Hematopoietic multipotent progenitor cell treated with erythropoietin and hydrocortisone succinate and interleukin-3 and kit ligand, for 17 days (in vitro differentiated cells): Measurements from ENCODE around the gene FBXO42.
"Not testable (repeated sequence)": the region's sequence is repeated elsewhere in the genome, so short reads cannot be mapped to it uniquely, and the experiment has no call there.

Experiments used
- DNase-seq: peaks from one replicate; pipeline ENCODE4 v3.0.0-alpha.2; 2015; ENCODE audit warnings: low spot score

Gene FBXO42

DNA sequence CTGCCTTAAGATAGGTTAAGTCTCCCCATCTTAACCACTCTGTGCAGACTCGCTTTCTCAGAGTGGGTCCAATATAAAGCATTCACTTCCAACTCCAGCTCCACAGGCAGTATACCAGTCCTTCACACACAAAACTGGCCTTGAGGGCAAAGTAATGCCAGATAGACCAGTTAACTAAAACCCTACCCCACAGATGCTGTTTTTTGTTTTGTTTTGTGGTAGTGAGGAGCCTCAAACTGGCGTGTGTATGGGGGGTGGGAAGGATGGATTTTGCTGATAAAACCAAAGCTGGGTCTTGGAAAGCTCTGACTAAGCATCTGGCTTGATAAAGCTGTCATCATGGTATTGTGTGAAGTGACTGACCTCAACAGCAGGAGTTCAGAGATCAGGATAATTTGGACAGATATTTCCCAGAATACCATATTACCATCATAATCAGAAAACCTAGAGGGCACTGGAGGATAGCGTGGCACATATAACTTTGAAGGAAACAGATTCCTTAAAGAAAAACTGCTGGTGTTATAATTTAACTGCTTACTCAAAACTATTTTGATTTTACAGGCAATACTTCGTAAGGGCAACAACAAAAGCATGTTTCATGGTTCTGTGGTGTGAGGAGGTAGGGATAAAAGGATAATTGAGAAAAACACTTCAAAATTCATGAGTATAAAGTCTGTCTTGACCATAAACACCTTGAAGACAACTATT is 85.7 kb downstream of the FBXO42 start:
- DNase-seq, result no peak

DNA sequence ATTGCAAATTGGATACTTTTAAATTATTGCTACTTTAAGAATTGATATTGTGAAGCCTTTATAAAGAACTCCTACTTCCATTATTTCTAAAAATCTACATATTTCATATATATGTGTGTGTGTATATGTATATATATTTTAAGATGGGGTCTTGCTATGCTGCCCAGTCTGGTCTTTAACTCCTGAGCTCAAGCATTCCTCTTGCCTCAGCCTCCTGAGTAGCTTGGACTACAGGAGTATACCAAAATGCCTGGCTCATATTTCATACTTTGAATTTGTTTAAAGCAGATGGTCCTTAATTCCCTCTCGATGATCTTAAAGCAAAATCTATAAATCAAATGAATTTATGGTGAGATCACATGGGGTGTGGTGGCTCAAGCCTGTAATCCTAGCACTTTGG is 90.2 kb downstream of the FBXO42 start:
- no peak for DNase-seq

DNA sequence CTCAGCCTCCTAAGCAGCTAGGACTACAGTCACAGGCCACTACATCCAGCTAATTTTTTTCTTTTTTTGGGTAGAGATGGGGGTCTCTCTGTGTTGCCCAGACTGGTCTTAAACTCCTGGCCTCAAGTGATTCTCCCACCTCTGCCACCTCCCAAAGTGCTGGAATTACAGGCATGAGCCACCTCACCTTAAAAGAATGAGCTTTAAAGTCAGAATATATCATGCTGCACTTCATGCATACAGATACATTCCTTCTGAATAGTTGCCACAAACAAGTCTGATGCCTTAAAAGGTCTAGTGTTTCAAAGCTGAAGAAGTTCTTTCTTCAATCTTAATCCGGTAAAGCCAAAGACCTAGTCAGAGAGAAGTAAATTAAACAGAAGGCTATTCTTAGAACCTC is 91.5 kb downstream of the FBXO42 start:
- no peak for DNase-seq

DNA sequence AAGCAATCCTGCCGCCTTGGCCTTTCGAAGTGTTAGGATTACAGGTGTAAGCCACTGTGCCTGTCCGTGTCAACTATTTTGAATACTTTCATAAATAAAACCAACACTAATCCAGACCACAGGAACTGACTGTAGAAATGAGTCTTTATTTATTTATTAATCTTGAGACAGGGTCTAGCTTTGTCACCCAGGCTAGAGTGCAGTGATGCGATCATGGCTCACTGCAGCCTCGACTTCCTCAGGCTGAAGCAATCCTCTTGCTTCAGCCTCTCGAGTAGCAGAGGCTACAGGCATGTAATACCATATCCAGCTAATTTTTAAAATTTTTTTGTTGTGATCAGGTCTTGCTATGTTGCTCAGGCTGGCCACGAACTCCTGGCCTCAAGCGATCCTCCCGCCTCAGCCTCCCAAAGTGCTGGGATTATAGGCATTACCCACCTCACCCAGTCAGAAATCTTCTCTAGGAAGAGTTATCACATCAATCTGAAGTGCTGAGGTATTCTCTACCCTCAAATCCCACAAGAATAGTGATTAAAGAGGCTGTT is 93.6 kb downstream of the FBXO42 start:
- no peak for DNase-seq

DNA sequence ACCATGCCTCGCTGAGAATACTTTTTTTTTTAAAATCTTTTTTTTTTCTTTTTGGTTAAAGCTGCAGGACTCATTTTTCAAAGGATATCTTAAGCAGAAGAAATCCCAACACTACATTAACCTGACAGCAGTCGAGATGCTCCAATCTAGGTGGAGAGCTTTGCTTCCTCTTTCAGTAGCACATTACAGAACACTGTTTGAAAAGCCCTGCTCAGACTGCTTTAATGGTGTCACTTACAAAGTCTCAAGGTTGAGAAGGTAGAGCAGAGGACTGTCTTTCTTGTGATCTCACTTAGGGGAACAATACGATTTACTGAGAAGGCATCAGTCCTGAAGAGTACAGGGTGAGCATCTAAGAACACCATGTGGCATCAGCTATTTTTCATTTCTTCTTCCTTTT is 94.3 kb downstream of the FBXO42 start:
- DNase-seq, result no peak

DNA sequence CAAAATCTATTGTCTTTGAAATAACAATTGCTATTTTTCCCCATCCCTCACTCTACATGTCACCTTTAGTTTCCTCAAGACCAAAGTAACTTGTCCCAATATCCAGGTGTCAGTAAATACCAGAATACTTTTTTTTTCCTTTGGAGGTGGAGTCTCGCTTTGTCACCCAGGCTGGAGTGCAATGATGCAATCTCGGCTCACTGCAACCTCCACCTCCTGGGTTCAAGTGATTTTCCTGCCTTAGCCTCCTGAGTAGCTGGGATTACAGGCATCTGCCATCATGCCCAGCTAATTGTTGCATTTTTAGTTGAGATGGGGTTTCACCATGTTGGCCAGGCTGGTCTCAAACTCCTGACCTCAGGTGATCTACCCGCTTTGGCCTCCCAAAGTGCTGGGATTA is 94.7 kb downstream of the FBXO42 start:
- not testable (repeated sequence) for DNase-seq

DNA sequence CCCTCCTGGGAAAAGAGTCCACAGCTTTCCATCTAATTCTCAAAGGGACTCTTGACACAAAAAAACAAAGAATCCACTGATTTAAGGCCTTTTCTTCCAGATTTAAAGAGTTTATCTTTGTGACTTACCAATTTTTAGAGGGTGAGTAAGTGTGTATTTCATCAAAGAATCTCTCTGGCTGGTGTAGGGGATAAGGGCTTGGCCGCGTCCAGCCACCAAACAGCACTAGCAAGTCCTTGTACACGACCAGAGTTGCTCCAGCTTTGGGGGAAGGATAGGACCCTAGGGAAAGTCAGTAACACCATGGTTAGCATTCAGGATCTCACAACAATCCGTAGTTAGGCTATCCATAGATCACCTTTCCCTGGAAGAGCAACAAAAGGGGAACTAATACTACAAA is 95.8 kb downstream of the FBXO42 start:
- no peak for DNase-seq

DNA sequence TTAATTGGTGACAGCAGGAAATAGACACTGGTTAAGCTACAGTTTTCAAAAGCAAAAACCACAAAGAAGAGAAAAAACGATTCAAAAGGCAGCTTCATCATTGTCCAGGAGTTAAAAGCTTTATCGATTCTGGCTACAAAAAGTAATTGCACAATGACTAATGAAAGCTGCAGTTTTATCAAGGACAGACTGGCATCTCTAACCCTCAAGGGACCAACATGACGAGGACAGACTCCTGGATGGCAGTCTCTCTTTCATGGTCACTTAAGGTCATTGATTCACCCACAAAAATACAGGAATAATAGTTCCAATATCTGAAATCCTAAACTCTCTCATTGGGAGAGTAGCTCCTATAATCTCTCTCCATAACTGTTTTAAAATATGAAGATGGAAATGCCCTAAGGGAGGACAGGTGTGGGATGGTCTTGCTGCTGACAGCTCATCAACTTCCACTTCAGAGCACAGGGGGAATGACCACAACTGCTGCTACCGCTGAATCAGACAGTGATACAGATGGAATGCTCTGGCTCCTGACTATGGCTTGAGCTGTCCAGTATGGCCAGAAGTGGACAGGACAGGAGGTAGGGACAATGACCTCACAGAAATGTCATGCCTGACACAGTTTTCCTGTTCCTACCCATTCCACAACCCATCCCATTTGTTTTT is 97.9 kb downstream of the FBXO42 start:
- no peak for DNase-seq

DNA sequence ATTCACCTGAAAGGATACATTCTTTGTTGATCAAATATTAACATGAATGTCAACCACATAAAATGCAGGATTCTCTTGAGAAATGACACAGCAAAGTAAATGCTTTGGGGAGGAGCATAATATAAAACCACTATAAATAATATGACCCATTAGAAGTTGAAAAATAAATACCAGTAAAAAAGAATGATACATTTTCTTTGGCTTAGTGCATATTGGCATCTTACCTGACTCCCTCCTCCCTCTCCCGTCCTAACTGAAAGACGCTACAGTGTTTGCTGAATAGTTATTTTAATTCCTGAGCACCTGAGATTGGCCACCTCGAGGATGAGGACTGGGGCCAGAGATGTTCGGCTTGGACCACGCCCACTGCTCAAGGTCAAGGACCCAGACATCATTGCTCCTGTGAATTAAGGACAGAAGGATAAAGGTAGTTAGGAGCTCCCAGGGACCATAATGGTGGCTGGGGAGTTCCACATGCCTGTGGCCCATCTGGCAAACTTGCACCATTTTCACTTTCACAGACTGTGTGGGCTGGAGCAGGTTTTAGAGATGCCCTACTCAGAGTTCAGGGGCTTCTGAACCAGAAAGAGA is 98.9 kb downstream of the FBXO42 start:
- no peak for DNase-seq

DNA sequence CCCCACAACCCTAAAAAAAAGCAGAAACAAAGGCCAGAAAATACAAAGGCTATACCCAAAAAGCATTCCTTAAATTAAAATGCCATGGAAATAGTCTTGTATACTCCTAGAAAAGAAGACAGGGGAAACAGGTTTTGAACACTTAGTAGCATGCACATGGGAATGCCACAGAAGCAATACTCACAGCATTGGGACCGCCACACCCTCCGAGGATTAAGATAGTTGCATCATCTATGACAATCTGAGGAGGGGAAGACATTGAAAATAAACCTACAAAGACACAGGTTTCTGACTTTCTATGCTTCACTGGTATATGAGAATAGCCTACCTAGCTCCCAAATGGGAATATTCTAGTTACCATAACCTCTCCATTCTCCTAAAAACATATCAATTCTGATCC is 99.4 kb downstream of the FBXO42 start:
- DNase-seq, result no peak

DNA sequence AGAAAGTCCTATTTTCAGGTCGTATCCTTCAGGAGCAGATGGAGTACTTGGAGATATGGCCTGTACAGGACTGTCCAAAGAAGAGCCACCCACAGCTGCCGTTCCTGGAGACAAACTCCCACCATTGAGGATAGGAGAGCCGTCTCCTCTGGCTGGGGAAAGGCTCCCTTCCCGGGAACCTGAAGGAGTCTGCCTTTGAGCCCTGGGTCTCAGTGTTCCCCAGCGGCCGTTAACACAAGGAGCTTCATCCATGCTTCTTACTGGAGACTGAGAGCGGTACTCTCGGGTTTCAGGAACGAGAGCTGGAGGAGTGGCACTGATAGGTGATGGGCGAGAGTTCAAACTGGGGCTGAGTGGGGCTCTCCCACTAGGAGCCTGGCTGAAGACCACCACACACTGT is 100.9 kb downstream of the FBXO42 start:
- DNase-seq, result no peak

DNA sequence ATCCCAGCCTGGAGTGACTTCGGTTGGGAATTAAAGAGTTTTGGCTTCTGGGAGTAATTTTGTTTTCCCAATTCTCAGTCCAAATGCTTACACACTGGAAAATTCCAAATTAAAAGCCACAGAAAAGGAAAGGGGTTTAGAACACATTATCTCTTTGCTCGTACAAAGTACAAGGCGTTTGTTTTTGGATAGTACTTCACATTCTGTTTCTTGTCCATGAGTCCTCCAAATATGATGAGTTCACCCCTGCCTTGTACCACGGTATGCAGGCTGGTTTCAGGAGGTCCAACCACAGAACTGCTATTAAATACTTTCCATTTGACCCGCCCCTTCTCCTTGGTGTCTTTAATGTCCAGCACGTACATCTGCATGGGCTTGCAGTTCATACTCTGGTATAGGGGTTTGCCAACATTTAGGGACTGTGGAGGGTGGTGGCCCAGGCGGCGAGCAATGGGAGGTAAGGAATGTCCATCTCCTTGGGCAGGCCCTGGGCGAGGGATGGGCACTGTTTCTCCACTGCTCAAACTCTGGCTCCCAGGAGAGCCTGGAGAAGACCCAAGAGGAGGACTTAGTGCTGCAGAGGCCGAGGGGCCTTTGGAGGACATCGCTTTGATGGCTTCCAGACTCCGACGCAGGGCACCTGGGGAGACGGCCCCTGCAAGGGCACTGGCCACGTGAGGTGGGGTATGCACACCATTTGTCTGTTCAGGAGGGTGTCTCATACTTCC is 101.6 kb downstream of the FBXO42 start:
- no peak for DNase-seq

DNA sequence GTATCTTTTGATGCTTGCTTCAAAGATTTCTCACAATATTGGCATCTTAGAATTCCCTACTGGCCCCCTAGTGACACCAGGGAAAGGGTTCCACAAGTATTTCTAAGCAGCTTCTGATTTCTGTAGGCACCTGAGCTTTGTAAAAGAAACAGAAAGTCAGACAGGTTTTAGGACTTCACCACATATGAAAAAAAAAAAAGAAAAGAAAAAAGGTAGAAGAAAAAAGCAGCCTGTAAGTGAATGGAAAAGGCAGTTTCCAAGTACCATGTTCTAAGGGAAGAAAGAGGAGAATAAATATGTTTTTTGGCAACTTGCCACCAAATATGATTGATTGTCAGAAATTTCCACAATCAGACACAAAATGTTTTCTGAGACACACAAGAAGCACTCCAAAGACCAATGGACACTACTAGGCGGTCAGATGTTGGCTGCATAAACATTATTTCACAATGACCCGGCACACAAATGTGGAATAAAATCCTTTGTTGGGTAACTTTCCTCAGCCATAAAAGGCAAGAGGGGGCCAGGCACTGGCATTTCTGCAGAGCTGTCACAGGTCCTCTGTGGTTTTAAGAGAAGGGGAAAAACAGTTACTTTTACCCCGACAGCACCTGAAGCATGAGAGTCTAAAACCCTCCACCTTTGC is 102.6 kb downstream of the FBXO42 start:
- peak; percentile 70 for DNase-seq

DNA sequence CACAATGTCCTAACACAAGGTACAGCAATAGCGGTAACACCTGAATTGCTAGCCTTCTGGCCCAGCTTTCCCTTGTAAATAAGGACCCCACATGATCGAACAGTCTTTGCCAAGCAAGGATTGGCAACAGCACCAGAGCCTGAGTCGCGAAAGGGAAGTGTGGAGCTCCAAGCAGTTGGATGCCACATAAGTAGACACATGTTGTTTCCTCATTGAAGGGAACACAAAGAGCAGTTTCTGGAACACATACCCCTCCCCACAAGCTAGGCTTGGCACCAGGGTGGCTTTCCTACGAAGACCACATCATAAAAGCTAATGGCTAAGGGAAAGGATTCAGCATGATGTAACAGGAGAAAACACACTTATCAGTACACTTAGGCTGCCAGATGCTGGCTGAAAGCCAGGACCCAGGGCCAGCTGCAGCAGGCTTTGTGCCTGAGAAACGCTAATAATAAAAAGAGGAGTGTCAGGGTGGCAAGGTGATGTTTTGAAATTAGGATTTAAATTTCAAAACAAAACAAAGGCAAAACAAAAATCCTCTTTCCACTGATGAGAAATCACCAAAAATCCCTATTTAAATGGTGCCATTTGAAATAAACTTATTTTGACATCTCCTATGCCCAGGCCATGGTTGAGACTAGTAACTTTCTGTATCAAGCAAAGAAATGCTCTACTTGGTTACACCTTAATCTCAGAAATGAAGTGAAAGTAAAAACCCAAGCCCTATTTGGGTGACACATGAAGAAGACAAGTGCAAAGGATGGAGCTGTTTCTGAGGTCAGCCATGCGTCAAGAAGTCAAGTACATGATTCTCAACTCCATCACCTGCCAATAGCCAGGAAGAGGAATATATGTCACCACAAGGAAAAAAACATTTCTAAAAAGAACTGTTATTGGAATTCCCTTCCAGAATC is 103.4 kb downstream of the FBXO42 start:
- peak; percentile 97 for DNase-seq

DNA sequence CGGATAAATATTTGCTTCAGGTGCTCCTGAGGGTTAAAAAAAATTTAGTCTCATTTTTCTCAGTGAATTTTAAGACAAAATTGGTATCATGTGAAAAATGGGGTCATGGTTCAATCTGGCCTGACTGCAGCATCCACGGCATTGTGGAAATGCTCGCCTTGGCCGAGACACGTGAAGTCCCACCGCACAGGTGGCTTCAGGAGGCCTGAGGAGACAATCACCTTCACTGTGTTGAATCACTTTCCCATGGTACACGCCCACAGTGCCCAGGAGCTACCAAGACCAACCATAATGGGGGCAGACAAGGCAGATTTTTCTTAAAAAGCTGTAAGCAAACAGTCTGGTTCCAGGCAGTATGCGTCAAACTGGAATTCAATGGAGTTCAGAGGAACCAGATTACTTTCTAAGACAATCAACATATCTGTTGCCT is 104.3 kb downstream of the FBXO42 start:
- no peak for DNase-seq

DNA sequence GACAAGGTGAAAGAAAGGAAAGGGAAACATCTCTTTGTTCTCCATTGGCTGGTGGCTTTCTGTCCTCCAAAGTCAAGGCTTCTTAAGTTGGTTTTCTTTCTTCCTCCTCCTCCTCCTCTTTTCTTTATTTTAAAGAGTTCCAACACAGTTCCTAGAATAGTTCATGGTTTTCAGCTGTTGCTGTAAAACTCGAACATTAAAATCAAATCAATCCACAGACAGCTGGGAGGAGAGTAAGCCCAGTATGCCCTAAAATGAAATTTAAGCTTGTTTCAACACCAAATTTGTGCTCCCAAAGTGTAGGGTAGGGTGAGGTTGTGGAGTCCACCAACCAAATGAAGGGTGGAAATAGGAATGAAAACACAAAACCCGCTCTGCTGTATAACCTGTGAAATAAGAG is 104.8 kb downstream of the FBXO42 start:
- no peak for DNase-seq

DNA sequence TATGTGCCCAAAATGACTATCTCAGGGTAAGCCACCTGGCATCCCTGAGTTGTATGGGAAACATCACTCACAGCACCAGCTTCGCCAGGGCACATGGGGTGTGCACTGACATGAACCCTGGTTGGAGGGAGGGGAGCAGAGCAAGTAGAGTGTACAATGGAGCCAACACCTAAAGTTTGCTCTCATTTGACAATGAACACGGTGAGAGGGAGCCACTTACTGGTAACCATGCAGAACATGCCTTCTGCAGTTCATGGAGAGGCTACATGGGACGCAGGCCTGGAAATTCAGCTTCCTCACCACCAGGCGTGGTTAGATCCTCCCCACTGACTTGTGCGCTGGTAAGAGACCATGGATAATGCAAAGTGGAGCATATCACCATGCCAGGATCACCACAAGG is 105.3 kb downstream of the FBXO42 start:
- peak; percentile 44 for DNase-seq

DNA sequence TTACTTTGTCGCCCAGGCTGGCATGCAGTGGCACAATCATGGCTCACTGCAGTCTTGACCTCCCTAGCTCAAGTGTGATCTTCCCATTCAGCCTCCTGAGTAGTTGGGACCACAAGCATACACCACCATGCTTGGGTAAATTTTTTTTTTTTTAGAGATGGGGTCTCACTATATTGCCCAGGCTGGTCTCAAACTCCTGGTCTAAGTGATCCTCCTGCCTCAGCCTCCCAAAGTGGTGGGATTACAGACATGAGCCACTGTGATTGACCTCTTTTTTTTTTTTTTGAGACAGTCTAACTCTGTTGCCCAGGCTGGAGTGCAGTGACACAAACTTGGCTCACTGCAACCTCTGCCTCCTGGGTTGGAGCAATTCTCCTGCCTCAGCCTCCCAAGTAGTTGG is 106.0 kb downstream of the FBXO42 start:
- not testable (repeated sequence) for DNase-seq

DNA sequence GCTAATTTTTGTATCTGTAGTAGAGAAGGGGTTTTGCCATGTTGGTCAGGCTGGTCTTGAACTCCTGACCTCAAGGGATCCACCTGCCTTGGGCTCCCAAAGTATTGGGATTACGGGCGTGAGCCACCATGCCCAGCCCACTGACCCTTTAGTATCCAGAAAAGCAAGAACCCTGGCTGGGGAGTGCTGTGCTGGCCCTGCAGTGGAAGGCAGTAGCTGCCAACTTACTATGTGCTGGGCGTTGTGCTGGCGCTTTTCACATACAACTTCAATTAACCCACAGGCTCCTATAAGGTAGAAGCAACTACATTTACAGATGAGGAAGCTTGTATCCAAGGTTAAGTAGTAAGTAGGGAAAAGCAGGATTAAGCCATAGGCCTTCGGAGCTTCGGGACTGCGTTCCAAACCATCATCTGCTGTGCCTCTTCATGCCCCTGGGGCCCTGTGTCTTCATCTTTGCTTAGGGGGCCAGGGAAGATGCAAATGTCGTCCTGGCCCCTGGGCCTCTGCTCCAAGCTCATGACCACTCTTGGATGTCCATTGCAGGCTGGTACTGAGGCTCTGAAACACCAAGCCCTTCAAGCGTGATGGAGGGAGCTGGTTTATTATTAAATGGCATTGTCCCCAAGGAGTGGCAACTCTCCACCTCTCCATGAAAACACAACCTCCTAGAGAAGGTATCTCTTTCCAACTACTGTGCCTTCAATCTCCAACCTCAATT is 106.6 kb downstream of the FBXO42 start:
- DNase-seq, result no peak

DNA sequence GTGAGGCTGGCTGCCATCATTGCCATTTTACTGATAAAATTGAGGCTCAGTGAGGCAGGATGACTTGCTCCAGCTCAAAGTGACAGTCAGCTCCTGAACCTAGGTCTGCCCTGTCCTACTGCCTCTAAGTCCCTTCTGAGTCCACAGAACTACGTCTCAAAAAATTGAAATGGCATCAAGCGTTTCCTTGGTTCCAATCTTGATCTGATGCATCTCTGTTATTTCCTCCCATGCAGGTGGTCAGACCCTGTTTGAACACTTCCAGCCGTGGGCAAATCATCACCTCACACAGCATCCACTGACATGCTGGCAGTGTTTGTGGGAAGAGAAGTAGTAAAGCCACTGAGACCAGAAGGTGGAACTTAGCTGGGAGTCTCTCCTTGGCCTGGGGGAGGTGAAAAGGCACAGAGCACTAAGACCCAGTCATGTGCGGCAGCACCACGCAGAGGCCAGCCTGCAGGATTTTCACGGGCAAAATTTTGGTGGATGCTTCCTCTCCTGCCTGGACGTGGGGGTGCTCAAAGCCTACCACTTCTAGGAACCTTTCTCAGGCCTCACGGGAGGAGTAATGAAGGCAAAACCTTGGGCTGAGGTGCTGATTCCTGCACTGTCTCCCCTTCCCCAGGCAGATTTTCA is 107.5 kb downstream of the FBXO42 start:
- no peak for DNase-seq
